WTC11 (cell line): ENCODE measurements around the gene CACNA2D3. TPM values are rescaled to one million over a fixed set of nuclear protein-coding genes. Genes with fewer than 3 reads are reported as not detected.

Experiments used
- ATAC-seq: fragments of 200-7000 bp; cut with Tn5 transposase; 2 replicates; pipeline ENCODE4 v1.10.0; 2021; ENCODE audit warnings: mild to moderate bottlenecking, moderate library complexity
- CTCF ChIA-PET: fragments of 300-600 bp; sonication (Branson Sonifier 250); formaldehyde crosslinking; loops from one replicate; lab custom pipeline; 2021; ENCODE audit warnings: antibody characterized with exemption; lab: Charles Lee
- POLR2A ChIA-PET: fragments of 350-600 bp; sonication (Branson Sonifier 250); formaldehyde crosslinking; loops from one replicate; lab custom pipeline; 2021; ENCODE audit warnings: antibody characterized with exemption; lab: Charles Lee
- DNase-seq: peaks from one replicate; pipeline ENCODE4 v3.0.0; 2021; ENCODE audit warnings: low spot score
- H3K27ac Mint-ChIP-seq: 2 replicates; pipeline ENCODE4 v1.8.0; 2021; ENCODE audit warnings: mixed read lengths
- H3K27me3 Mint-ChIP-seq: 2 replicates; pipeline ENCODE4 v1.8.0; 2021; ENCODE audit warnings: low read depth, mild to moderate bottlenecking, moderate library complexity, mixed read lengths
- H3K36me3 Mint-ChIP-seq: 2 replicates; pipeline ENCODE4 v1.8.0; 2021; ENCODE audit warnings: mixed read lengths
- H3K4me1 Mint-ChIP-seq: 2 replicates; pipeline ENCODE4 v1.8.0; 2022; ENCODE audit warnings: mixed read lengths
- H3K4me3 Mint-ChIP-seq: 2 replicates; pipeline ENCODE4 v1.8.0; 2021; ENCODE audit warnings: mild to moderate bottlenecking, moderate library complexity, mixed read lengths
- H3K9me3 Mint-ChIP-seq: 2 replicates; pipeline ENCODE4 v1.8.0; 2021; ENCODE audit warnings: mixed read lengths
- ATF1 ChIP-seq: sonication (generic); formaldehyde crosslinking; IDR thresholded peaks from 2 replicates; pipeline ENCODE4 v1.8.1; 2023; ENCODE audit warnings: mild to moderate bottlenecking, moderate library complexity, missing genetic modification reagents
- ATF2 ChIP-seq: sonication (generic); formaldehyde crosslinking; IDR thresholded peaks from 2 replicates; pipeline ENCODE4 v1.8.1; 2022; ENCODE audit warnings: low read depth, missing genetic modification reagents, borderline replicate concordance
- E2F4 ChIP-seq: sonication (generic); formaldehyde crosslinking; IDR thresholded peaks from 2 replicates; pipeline ENCODE4 v1.8.1; 2022; ENCODE audit warnings: low read depth, mild to moderate bottlenecking, moderate library complexity, missing genetic modification reagents, borderline replicate concordance
- E2F5 ChIP-seq: sonication (generic); formaldehyde crosslinking; IDR thresholded peaks from 2 replicates; pipeline ENCODE4 v1.8.1; 2022; ENCODE audit warnings: mild to moderate bottlenecking, moderate library complexity, missing genetic modification reagents
- FOXJ3 ChIP-seq: sonication (generic); formaldehyde crosslinking; IDR thresholded peaks from 2 replicates; pipeline ENCODE4 v1.9.0; 2021; ENCODE audit warnings: missing genetic modification reagents, mild to moderate bottlenecking, borderline replicate concordance
- FOXP1 ChIP-seq: sonication (generic); formaldehyde crosslinking; IDR thresholded peaks from 2 replicates; pipeline ENCODE4 v1.8.0; 2022; ENCODE audit warnings: missing genetic modification reagents, mild to moderate bottlenecking, moderate library complexity, borderline replicate concordance
- FOXP4 ChIP-seq: sonication (generic); formaldehyde crosslinking; IDR thresholded peaks from 2 replicates; pipeline ENCODE4 v1.8.0; 2022; ENCODE audit warnings: mild to moderate bottlenecking, missing genetic modification reagents
- HMGA2 ChIP-seq: fragments of 250-450 bp; sonication (Bioruptor Pico); IDR thresholded peaks from 2 replicates; pipeline ENCODE4 v1.4.0; 2021; ENCODE audit warnings: mild to moderate bottlenecking, moderate library complexity
- IRF1 ChIP-seq: sonication (generic); formaldehyde crosslinking; IDR thresholded peaks from 2 replicates; pipeline ENCODE4 v1.8.0; 2023; ENCODE audit warnings: missing genetic modification reagents
- IRF2 ChIP-seq: sonication (generic); formaldehyde crosslinking; IDR thresholded peaks from 2 replicates; pipeline ENCODE4 v1.8.0; 2022; ENCODE audit warnings: low read depth, missing genetic modification reagents, borderline replicate concordance
- JAZF1 ChIP-seq: fragments of 250-450 bp; sonication (Bioruptor Pico); IDR thresholded peaks from 2 replicates; pipeline ENCODE4 v1.9.0; 2021; ENCODE audit warnings: moderate library complexity, mild to moderate bottlenecking, inconsistent platforms
- NFE2L1 ChIP-seq: sonication (generic); formaldehyde crosslinking; IDR thresholded peaks from 2 replicates; pipeline ENCODE4 v1.8.1; 2023; ENCODE audit warnings: missing genetic modification reagents
- PREB ChIP-seq: sonication (generic); formaldehyde crosslinking; IDR thresholded peaks from 2 replicates; pipeline ENCODE4 v1.8.1; 2022; ENCODE audit warnings: mild to moderate bottlenecking, missing genetic modification reagents, moderate library complexity, borderline replicate concordance
- RELA ChIP-seq: sonication (generic); formaldehyde crosslinking; IDR thresholded peaks from 2 replicates; pipeline ENCODE4 v1.8.1; 2022; ENCODE audit warnings: missing genetic modification reagents, mild to moderate bottlenecking, borderline replicate concordance
- TEAD4 ChIP-seq: sonication (generic); formaldehyde crosslinking; IDR thresholded peaks from 2 replicates; pipeline ENCODE4 v1.8.0; 2022; ENCODE audit warnings: mild to moderate bottlenecking, missing genetic modification reagents
- TP53 ChIP-seq: sonication (generic); formaldehyde crosslinking; IDR thresholded peaks from 2 replicates; pipeline ENCODE4 v1.8.1; 2023; ENCODE audit warnings: mild to moderate bottlenecking, missing genetic modification reagents
- USF1 ChIP-seq: sonication (generic); formaldehyde crosslinking; IDR thresholded peaks from 2 replicates; pipeline ENCODE4 v1.8.0; 2022; ENCODE audit warnings: mild to moderate bottlenecking, missing genetic modification reagents
- USF2 ChIP-seq: sonication (generic); formaldehyde crosslinking; IDR thresholded peaks from 2 replicates; pipeline ENCODE4 v1.8.1; 2023; ENCODE audit warnings: mild to moderate bottlenecking, missing genetic modification reagents, moderate library complexity
- ZNF232 ChIP-seq: sonication (generic); formaldehyde crosslinking; IDR thresholded peaks from 2 replicates; pipeline ENCODE4 v1.8.0; 2022; ENCODE audit warnings: mild to moderate bottlenecking, missing genetic modification reagents
- ZNF425 ChIP-seq: fragments of 250-450 bp; sonication (Bioruptor Pico); conservative IDR thresholded peaks from 2 replicates; pipeline ENCODE4 v1.9.0; 2021; ENCODE audit warnings: mild to moderate bottlenecking
- total RNA-seq: library from RNA; stranded (reverse); gene quantifications from 3 replicates; pipeline ENCODE4 v1.2.3, GENCODE V29; 2021

CACNA2D3 gene
- total RNA-seq, 1 experiment from 2014 or later, result 5.0 TPM

- no peak for TF ChIP-seq ATF2 (CRISPR knock-in tag)
- TF ChIP-seq E2F4 (CRISPR knock-in tag), result no peak
- no peak for TF ChIP-seq RELA (CRISPR knock-in tag)
- TF ChIP-seq NFE2L1 (CRISPR knock-in tag), result no peak
- no peak for TF ChIP-seq TP53 (CRISPR knock-in tag)
- TF ChIP-seq FOXP1, result no peak
- TF ChIP-seq FOXP4 (CRISPR knock-in tag), result no peak
- no peak for TF ChIP-seq JAZF1
- no peak for TF ChIP-seq IRF2 (CRISPR knock-in tag)
Observed at GRCh38 chr3:54965746-54966145, 843.4 kb downstream of the CACNA2D3 start (continued).

- DNase-seq, result no peak
- ATAC-seq, result no peak
- no peak overlapping the region for H3K4me3 Mint-ChIP-seq
- no peaks in the 10 kb centered on the region for H3K27me3 Mint-ChIP-seq
- POLR2A ChIA-PET, result no interaction called here
- no peaks in the 10 kb centered on the region for H3K9me3 Mint-ChIP-seq
- H3K4me1 Mint-ChIP-seq, result peaks cover 15% of the 10 kb centered on the region
- CTCF ChIA-PET, result no interaction called here
- H3K36me3 Mint-ChIP-seq, result no peaks in the 10 kb centered on the region
- TF ChIP-seq TEAD4 (CRISPR knock-in tag), result no peak
- TF ChIP-seq ATF1 (CRISPR knock-in tag), result no peak
- TF ChIP-seq IRF1, result no peak
- no peak for TF ChIP-seq E2F5 (CRISPR knock-in tag)
- TF ChIP-seq PREB (CRISPR knock-in tag), result no peak
- no peak for TF ChIP-seq USF1 (CRISPR knock-in tag)
- TF ChIP-seq ZNF425 (CRISPR knock-in tag), result no peak
- TF ChIP-seq E2F4 (CRISPR knock-in tag), result no peak
- TF ChIP-seq ZNF232 (CRISPR knock-in tag), result no peak
- no peak for TF ChIP-seq FOXJ3 (CRISPR knock-in tag)
- no peak for TF ChIP-seq USF2 (CRISPR knock-in tag)
- TF ChIP-seq HMGA2 (CRISPR knock-in tag), result no peak
- no peak overlapping the region for H3K27ac Mint-ChIP-seq
Observed at GRCh38 chr3:54966979-54967378, 844.6 kb downstream of the CACNA2D3 start.
